ENCODE measurements around the gene TWF2.
A peak's percentile ranks its signal among the peaks of the same experiment; 100 is the strongest.
"Not testable (repeated sequence)": the region's sequence is repeated elsewhere in the genome, so short reads cannot be mapped to it uniquely, and the experiment has no call there.

The TWF2 gene

DNA sequence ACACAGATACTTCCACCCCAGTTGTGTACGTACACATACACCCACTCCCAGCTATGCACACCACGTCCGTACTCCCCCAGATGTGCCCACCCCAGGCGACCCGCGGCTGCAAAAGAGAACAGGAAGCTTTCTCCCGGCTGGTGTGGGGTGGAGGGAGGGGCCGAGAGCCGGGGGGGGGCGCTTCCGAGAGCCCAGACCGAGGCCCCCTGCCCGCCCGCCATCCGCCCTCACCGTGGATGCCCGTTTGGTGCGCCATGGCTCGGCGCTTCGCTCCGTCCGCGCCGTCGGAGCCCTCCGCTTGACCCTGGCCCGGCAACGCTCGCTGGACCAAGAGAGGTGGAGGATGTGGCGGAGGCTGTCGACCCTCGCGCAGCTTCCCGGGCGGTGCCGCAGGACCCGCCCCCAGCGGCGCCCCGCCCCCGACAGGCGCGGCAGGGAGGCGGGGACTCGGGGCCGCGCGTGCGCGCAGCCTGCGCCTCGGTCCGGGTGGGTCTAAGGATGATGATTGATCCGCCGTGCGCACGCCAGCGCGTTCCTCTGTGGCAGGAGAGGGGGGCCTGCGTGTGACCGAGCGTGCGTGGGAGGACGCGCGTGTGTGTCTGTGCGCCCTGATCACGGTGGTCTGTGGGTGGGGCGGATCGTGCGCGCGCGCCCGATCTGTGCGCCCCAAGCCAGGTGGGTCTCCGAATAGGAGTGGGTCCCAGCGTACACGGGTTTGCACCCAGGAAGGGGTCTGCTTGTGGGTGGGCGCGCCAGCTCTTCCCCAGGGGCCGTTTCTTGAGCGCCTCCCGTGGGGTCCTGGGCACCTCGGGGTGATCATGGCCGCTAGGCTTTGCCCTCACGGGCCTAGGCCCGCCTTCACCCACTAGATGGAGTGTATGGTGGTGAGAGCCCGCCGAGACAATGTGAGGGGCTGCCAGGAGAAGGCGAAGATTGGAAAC lies at the start of gene TWF2:
TSS of gene TWF2 (minus strand) at position 398 of the 941 bp plus-strand sequence. CDS start at position 256, 142 bp downstream.
- DNase-seq: peak; percentile 92

DNA sequence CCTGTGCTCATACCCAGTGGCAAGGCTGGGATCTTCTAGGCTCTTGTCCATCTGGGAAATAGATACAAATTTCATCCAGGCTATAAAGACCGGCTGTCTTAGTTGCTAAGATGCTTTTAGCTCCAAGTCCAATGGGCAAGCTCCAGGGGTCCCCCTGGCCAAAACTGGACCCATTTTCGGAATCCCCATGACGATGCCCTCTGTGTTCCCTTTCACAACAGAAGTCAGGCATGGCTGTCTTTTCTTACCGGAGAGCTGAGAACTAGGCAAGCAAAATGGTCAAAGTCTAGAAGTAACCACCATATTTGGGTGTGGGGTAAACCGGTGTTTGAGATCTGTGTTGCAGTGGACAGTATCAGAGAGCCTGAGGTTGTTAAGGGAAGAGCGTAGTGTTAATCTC lies 49.7 kb upstream of the TWF2 start:
- DNase-seq: no peak

DNA sequence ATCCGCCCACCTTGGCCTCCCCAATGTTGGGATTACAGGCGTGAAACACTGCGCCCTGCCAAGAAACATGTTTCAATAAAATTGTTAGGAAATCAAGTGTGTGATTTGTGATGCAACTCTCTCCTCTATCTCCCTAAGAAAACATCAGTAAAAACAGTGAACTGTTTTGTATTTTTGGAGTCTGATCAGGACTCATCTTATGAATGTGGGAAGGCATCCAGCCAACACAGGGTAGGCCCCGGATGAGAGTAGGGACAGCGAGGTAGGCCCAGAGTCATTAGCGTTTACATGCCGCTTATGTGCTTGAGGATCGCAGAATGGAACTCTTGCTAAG lies 47.8 kb upstream of the TWF2 start:
- DNase-seq: no peak

DNA sequence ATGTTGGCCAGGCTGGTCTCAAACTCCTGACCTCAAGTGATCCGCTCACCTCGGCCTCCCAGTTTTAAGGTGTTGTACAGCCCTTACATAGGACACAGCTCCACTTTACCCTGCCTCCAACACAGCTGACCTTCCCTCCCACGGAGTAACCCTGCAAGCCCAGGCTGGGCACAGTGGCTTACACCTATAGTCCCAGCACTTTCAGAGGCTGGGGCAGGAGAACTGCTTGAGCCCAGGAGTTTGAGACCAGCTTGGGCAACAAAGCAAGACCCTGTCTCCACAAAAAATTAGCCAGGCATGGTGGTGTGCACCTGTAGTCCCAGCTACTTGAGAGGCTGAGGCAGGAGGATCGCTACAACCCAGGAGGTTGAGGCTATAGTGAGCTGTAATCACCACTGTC lies 45.1 kb upstream of the TWF2 start:
- not testable (repeated sequence) for DNase-seq

DNA sequence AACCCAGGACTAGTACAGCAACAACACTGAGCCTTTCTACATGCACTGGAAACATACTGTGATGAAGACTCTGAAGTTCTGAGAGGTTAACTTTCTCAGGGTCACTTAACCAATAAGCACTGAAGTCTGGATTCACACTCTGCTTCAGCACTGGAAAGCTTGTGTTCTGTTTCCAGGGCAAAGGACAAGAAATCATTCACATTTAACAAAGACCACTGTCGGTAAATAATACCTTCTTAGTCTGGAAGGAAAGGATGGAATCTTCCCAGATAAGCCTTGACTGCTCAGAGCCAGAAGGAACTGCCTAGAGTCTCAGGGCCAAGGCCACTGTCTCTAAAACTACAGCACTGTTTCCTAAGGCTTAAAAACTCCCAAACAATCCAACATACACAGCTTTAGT lies 44.3 kb upstream of the TWF2 start:
- DNase-seq: no peak

DNA sequence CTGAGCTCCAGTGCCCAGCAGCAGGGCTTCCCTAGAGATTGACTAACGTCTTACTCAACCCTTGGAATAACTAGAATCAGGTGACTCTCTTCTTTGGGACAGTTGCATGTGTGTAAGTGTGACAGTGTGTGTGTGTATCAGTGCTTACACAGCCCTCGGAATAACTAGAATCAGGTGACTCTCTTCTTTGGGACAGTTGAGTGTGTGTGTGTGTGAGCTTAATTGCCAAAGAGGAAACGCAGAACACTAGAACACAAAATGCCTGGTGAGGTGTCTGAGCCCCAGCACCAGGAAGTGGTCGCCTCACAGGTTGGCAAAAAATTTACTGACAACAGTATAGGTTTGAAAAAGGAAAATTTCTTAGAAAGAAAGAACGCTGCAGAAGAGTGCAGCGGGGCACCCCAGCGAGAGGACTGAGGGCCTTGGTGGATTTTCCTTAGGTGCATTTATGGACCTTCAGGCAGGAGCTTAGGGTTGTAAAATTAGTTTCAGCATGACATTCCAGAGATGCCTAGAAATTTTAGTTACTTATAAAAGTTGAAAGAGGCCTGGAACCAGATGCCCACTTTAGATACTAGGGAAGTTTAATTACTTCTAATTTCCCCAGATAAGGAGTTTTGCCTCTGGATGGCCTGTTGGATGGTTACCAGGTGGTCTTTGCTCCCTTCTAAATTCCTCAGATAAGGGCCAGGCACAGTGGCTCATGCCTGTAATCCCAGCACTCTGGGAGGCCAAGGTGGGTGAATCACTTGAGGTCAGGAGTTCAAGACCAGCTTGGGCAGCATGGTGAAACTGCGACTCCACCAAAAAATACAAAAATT lies 43.2 kb upstream of the TWF2 start:
- peak; percentile 58 for DNase-seq

DNA sequence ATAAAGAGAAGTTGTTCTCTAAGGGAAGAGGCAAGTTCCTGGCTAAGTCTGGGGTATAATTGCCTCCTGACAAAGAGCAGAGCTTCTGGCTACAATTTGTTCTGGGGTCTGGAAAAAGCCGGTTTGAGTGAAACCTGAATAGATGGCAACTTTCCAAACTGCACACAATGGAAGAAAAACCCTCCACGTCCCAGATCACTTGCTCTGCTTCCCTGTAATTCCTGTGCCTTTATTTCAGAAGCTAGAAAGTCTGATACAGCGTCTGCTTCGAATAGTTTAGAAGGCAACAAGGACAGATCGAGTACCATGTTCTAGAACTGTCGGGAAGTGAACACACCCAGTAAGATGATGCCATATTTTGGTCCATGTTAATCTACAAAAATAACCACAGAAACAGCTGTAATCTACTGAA lies 41.1 kb upstream of the TWF2 start:
- DNase-seq: peak; percentile 56

DNA sequence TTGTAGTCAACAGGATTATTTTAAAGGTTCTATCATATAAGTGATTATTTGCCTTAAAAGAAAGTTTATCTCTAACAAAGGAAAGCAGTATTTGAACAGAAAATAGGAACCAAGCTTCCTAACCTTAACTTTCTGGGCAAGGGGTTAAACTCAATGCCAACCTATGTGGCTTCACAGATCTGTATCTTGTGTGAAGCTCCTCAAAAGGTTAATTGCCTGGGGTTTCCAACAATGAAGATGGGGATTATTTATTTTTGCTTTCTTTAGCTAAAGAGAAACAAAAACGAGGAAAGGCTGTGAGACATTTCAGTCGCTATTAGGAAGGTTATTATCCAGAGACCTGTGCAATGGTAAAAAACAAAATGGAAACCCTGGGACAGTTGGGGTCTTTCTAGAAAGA lies 40.6 kb upstream of the TWF2 start:
- DNase-seq: no peak

DNA sequence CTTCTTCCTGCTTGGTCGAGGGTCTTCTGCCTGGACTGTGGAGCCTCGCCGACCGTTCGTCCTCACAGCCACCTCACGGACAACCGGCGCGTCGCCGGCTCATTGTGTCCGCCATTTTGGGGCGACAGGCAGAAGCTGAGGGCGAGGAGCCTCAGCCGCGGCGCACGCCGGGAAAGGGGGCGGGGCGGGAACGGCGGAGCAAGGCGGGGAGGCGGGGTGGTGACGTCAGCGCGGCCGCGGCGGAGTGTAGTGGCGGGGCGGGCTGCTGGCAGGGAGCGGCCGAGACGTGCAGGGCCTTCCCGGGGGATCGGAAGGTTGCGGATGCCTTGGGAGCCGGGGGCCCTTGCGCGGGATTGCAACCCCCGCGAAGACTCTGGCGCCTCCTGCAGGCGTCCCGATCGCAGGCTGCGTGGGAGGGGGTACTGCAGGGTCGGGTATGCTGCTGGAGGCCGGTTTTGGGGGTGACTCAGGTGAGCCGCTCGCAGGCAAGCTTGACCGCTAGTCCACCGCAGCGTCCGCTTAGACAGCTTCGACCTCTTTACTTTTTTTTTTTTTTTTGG lies 39.6 kb upstream of the TWF2 start, which contains the start of gene WDR82:
TSS of gene WDR82 (minus strand) at position 140 of the 560 bp plus-strand sequence. CDS start 288 bp downstream, outside the sequence.
- DNase-seq: peak; percentile 97

DNA sequence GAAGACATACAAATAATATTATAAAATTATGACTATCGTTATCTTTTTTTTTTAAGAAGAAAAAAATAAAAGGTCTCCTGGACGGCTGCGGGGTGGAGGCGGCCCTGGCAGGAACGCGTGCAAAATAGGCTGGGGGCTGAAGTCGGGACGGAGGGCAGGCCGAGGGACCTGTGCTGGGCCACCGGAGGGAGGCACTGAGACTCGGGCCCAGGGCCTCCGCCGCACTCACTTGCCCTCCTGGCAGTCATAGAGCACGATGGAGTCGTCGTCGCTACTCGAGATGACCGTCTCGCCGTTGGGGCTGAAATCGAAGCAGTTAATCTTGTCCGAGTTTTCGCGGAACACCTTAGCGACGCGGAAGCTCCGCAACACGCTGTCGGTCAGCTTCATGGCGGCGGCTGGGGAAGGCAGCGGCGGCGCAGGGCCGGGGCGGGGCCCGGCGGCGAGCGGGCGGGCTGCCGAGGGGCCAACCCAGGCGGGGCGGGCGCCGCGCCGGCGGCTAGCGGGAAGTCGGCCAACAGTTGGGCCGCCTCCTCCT lies 39.1 kb upstream of the TWF2 start:
- peak; percentile 81 for DNase-seq

DNA sequence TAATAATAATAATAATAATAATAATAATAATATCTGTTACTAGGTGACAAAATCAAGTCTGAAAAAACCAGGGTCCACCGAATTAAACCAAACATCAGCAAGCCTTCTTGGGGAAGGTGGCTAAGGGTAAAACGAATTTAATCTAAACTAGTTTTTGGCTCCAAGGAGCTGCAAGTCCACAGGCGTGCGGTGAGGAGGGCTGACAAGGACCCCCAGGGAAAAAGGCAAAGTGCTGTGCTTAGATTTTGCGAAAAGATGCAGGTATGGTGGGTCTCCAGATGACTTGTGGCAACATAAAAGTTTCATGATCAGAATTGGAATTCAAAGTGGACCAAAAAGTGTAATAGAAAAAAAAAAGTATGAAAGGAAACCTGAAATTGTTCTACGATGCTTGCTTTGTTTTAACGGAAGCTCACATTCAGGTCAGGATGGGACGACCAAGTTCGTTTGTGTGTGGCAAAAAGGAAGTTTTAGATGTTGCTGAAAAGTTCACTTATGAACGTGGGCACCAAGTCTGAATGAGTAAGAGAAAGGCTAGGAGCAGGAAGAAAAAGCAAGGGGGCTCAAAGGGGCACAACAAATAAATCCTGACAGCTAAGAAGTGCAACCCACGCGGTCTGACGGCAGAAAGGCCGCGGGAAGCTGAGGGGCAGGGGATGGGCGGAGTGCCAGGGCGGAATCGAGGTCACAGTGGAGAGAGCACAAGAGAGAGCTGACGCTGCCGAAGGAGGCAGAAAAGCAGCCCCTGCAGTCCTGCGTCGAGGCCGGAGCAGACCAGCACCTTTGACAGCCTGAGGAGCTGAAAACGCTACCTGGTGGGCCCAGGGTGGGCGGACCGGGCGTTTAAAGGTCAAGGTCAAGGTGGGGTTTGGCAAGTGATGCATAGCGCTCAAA lies 38.4 kb upstream of the TWF2 start:
- DNase-seq: peak; percentile 91

DNA sequence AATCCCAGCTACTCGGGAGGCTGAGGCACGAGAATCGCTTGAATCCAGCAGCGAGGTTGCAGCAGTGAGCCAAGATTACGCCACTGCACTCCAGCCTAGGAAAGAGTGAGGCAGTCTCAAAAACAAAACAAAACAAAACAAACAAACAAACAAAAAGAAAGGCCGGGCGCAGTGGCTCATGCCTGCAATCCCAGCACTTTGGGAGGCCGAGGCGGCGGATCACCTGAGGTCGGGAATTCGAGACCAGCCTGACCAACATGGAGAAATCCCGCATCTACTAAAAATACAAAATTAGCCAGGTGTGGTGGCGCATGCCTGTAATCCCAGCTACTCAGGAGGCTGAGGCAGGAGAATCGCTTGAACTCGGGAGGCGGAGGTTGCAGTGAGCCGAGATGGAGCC lies 35.8 kb upstream of the TWF2 start:
- not testable (repeated sequence) for DNase-seq

DNA sequence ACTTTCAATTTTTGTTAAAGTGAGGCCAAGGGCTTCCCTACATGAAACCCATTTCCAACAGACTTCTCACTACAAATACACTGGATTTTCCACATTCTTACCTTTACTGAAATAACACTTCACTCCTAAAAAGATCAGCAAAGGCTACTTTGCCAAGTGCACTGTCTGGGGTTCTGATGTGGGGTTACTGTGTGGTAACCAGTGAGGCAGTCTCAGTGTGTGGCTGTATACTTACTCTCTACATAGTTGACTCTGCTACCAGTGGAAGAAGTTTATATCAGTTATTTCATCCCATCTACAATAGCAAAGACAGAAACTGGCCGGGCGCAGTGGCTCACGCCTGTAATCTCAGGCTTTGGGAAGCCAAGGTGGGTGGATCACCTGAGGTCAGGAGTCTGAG lies 33.9 kb upstream of the TWF2 start:
- DNase-seq: no peak

DNA sequence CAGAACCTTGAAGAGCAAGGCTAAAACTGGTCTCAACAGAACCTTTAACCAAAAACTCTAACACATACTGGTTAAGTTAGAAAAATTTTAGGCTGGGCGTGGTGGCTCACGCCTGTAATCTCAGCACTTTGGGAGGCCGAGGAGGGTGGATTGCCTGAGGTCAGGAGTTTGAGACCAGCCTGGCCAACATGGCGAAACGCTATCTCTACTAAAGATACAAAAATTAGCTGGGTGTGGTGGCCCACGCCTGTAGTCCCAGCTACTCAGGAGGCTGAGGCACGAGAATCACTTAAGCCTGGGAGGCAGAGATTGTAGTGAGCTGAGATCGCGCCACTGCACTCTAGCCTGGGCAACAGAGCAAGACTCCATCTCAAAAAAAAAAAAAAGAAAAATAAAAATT lies 33.2 kb upstream of the TWF2 start:
- not testable (repeated sequence) for DNase-seq

DNA sequence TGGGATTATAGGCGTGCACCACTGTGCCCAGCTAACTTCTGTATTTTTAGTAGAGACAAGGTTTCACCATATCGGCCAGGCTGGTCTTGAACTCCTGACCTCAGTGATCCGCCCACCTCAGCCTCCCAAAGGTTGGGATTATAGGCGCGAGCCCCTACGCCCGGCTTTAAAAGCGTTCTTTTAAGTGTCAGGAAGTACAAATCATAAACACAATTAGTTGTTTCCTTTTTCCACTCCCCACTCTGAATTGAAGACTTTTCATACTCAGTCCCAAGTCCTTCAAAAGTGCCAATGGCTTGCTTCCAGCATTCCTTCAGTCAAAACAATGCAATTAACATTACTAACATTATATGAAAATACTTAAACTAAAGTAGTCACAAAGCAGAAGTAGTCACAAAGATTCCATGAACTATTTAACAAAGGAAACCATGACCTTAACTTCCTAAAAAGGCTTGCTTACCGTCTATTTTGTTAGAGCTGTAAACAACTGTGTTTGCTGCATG lies 31.3 kb upstream of the TWF2 start:
- DNase-seq: peak; percentile 11

DNA sequence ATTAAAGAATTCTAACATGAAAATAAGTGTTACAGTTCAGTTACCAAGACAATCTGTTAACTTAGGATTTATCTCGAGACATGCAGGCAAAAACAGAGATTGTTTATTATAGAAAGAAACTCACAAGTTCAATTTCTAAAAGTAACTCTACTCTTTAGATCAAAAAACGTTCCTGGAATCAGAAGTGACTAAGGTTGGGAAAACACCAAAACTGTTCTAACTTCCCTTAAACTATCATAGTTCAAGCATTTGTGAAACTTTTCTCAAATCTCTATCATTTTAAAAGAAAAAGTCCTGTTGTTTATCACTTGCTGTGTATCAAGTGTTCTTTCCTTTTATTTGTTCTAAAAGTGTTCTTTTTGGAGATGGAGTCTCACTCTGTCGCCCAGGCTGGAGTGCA lies 30.8 kb upstream of the TWF2 start:
- no peak for DNase-seq

DNA sequence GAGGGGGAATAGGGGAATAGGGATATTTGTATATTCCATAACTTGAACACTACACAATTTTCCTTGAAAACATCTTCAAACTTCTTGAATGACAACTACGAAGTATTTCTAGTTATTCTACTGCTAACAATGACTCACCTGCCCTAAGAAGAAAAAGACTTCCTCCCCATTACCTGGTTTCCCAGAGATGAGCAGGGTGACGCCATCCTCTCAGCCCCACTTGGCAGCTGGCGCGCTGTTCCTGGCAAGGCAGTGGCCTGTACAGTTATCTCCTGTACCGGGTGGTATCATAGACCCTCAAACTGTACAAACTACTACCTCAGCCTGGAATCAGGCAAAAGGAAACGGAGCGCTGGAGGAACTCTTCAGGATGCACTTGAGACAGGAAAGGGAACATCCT lies 29.1 kb upstream of the TWF2 start:
- DNase-seq: no peak

DNA sequence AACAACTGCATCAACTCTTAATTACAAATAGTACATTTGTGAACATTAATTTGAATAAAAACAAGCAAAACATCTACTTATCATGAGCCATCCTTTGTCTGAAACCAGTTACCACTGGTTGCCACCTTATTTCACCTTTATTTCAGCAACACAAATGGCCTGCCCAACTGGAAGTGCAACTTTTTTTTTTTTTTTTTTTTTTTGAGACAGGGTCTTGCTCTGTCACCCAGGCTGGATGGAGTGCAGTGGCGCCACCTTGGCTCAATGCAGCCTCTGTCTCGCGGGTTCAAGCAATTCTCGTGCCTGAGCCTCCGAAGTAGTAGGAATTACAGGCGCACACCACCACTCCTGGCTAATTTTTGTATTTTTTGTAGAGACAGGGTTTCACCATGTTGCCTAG lies 26.4 kb upstream of the TWF2 start:
- no peak for DNase-seq

DNA sequence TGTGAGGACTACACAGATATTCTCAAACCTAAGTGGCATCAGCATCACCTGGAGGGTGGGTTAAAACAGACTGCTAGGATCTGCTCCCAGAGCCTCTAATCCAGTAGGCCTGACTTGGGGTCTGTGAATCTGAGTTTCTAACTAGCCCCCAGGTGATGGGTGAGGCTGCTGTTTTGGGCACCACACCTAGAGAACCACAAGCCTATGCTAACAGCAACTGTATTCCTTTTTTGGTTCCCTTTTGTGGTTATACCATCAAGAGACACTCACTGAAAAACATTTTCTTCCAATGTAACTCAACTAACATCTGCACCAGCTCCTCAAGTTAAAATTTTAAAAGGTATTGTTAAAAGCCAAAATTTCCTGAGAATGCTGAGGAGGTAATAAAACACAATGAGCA lies 23.5 kb upstream of the TWF2 start:
- DNase-seq: no peak

DNA sequence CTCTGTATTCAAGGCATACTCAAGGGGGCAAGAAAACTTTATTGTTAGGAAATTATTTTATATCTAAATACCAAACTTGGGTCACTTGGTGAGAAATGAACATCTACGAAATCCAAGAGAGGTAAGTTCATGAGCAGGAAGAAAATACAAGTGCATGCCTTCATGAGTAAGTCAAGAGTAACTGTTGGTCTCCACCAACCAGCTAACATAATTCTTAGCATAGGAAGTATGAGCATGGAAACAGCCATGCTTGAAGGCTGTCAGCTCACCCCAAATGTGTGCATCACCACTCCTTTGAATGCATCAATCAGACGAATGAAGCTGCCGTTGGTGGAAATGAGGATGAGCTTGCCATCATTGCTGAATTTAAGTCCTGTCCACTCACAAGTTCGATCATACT lies 20.5 kb upstream of the TWF2 start:
- no peak for DNase-seq

DNA sequence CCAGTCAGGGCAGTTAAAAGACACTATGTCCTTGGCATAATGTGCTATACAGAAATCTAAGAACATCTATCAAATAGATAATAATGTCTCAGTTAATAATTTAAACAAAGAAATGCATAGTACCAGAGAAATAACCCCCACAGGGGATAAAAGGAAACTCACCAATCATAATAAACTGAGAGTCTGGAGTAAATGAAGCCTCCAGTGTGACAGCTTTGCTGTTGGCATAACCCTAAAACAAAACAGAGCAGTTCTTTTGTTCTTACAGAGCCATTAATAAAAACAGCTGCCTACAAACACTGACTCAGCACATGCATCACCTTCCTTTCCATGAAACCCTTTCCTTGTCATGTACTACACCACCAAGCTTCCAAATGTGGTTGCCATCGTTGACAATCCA lies 20.1 kb upstream of the TWF2 start:
- no peak for DNase-seq

DNA sequence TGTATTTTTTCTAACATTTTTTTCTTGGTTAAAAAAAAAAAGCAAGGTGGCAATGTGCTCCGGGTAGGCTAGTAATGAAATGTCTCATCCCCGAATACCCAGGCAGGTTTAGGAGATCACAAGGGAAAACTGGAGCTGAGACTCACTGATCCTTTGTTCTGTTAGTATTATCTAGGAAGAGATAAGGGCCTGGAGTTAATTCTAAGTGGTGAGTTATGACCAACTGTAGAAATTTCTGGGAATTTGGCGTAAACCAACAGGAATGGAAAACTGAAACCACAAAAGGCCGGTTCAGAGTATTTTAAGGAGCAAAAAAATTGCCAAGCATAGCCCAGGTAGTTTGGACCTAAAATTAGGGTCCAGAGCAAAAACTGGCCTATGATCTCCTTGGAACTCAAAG lies 19.0 kb upstream of the TWF2 start:
- DNase-seq: no peak

Measured in hematopoietic multipotent progenitor cell treated with erythropoietin and hydrocortisone succinate and interleukin-3 and kit ligand, for 4 days (in vitro differentiated cells).